Nephron progenitor cell (in vitro differentiated cells): ENCODE measurements around the gene USP49.

ENCODE experiments used
- DNase-seq: peaks from one replicate; pipeline ENCODE4 v3.0.0; 2021
- H3K27ac Mint-ChIP-seq: 2 replicates; pipeline ENCODE4 v1.8.0; 2021; ENCODE audit warnings: mild to moderate bottlenecking, moderate library complexity, mixed read lengths
- H3K27me3 Mint-ChIP-seq: 2 replicates; pipeline ENCODE4 v1.8.0; 2021; ENCODE audit warnings: mild to moderate bottlenecking, low read depth, mixed read lengths; ENCODE audit not compliant: poor library complexity
- H3K36me3 Mint-ChIP-seq: 2 replicates; pipeline ENCODE4 v1.8.0; 2021; ENCODE audit warnings: low read depth, mixed read lengths
- H3K4me1 Mint-ChIP-seq: 2 replicates; pipeline ENCODE4 v1.8.0; 2021; ENCODE audit warnings: mixed read lengths
- H3K4me3 Mint-ChIP-seq: 2 replicates; pipeline ENCODE4 v1.8.0; 2021; ENCODE audit warnings: mild to moderate bottlenecking, moderate library complexity, mixed read lengths
- H3K9me3 Mint-ChIP-seq: 2 replicates; pipeline ENCODE4 v1.8.0; 2021; ENCODE audit warnings: mild to moderate bottlenecking, moderate library complexity, mixed read lengths
- TF ChIP-seq, protein P1 (sequence below): fragments of 200-600 bp; sonication (generic); IDR thresholded peaks from 2 replicates; pipeline ENCODE4 v1.5.0; 2021; ENCODE audit warnings: antibody characterized with exemption

Gene USP49

DNA sequence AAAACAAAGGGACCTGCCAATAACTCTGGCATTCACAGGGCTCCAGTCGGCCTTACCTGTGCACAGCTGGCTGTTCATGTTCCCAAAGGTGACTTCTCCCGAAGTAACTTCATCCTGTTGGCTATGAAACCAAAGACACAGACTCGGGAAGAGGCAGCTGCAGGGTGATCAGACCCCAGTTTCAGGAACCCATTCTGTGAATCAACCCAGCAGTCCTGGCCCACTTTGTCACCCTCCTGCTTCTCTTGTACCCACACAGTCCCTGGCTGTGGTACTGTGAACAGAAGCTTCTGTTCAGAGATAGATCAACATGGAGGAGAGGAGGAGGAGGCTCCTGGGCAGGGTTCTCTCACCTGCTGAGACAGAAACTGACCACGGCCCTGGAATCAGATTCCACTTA is 139.3 kb downstream of the USP49 start:
- no peak overlapping the region for H3K4me3 Mint-ChIP-seq
- no peaks in the 10 kb centered on the region for H3K36me3 Mint-ChIP-seq
- H3K27me3 Mint-ChIP-seq, result peaks cover 10% of the 10 kb centered on the region
- H3K9me3 Mint-ChIP-seq, result no peaks in the 10 kb centered on the region
- H3K27ac Mint-ChIP-seq, result no peak overlapping the region
- peaks cover 9% of the 10 kb centered on the region for H3K4me1 Mint-ChIP-seq
- no peak for DNase-seq
- TF ChIP-seq, protein P1, sequence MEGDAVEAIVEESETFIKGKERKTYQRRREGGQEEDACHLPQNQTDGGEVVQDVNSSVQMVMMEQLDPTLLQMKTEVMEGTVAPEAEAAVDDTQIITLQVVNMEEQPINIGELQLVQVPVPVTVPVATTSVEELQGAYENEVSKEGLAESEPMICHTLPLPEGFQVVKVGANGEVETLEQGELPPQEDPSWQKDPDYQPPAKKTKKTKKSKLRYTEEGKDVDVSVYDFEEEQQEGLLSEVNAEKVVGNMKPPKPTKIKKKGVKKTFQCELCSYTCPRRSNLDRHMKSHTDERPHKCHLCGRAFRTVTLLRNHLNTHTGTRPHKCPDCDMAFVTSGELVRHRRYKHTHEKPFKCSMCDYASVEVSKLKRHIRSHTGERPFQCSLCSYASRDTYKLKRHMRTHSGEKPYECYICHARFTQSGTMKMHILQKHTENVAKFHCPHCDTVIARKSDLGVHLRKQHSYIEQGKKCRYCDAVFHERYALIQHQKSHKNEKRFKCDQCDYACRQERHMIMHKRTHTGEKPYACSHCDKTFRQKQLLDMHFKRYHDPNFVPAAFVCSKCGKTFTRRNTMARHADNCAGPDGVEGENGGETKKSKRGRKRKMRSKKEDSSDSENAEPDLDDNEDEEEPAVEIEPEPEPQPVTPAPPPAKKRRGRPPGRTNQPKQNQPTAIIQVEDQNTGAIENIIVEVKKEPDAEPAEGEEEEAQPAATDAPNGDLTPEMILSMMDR, result no peak

DNA sequence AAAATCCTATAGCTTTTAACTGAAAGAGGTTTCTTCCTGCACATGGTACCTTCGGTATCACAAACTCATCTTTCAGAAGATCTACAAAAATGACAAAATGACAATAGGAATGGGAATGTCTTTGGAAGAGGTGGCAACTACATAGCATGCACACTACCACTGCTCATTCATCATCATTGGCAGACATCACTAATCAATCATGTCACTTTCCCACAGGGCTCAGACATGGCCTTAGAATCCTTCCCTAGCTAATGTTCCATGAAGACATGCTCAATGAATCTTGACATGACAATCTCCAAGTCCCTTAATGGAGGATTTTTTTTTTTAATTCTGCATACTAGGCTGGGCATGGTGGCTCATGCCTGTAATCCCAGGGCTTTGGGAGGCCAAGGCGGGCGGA is 144.8 kb downstream of the USP49 start:
- TF ChIP-seq, protein P1, result no peak
- Mint-ChIP-seq H3K9me3 (no peaks in the 10 kb centered on the region), H3K4me3 (no peak overlapping the region), H3K27me3 (peaks cover 24% of the 10 kb centered on the region), H3K36me3 (no peaks in the 10 kb centered on the region), H3K4me1 (no peaks in the 10 kb centered on the region), H3K27ac (no peak overlapping the region)
- no peak for DNase-seq

DNA sequence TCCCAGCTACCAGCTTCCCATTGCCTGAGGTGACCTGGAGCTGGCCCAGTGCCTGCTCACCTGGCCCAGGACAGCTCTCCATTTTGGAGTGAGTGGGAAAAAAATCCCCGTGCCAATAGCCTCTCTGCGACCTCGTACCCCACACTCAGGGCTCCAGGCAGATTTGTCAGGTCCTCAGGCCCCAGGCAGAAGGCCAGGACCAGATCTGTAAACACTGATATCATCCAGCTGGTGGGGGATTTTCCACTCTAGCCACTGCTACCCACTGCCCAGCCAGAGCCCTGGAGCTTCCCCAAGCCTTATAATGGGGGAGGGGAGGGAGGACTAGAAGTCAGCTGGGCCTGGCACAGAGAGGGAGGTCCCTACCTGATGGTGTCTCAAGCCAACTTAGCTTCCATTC is 146.6 kb downstream of the USP49 start:
- H3K4me3 Mint-ChIP-seq, result no peak overlapping the region
- H3K4me1 Mint-ChIP-seq, result peaks cover 12% of the 10 kb centered on the region
- no peaks in the 10 kb centered on the region for H3K36me3 Mint-ChIP-seq
- no peaks in the 10 kb centered on the region for H3K9me3 Mint-ChIP-seq
- peaks cover 21% of the 10 kb centered on the region for H3K27me3 Mint-ChIP-seq
- TF ChIP-seq, protein P1, result no peak
- H3K27ac Mint-ChIP-seq, result no peak overlapping the region
- DNase-seq, result no peak

DNA sequence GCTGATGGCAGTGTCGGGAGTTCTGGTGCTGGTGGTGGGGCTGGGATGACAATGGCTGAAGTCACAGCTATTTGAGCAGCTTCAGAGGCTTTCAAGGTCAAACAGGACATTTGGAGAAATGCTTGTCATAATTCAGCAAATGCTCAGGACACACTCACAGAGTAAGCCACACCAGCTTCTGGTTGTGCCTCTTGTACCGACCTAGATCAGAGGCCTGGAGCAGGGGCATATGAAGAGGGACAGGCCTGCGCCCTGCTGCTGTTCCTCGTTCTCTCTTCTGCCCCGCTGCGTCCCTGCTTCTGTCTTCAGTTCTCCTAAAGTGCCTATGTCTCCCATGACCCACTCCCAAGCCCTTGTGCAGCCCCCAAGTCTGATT is 147.1 kb downstream of the USP49 start:
- TF ChIP-seq, protein P1, result no peak
- Mint-ChIP-seq H3K4me3 (no peak overlapping the region), H3K36me3 (no peaks in the 10 kb centered on the region), H3K9me3 (no peaks in the 10 kb centered on the region), H3K27me3 (peaks cover 21% of the 10 kb centered on the region), H3K27ac (no peak overlapping the region), H3K4me1 (peaks cover 12% of the 10 kb centered on the region)
- DNase-seq, result no peak

DNA sequence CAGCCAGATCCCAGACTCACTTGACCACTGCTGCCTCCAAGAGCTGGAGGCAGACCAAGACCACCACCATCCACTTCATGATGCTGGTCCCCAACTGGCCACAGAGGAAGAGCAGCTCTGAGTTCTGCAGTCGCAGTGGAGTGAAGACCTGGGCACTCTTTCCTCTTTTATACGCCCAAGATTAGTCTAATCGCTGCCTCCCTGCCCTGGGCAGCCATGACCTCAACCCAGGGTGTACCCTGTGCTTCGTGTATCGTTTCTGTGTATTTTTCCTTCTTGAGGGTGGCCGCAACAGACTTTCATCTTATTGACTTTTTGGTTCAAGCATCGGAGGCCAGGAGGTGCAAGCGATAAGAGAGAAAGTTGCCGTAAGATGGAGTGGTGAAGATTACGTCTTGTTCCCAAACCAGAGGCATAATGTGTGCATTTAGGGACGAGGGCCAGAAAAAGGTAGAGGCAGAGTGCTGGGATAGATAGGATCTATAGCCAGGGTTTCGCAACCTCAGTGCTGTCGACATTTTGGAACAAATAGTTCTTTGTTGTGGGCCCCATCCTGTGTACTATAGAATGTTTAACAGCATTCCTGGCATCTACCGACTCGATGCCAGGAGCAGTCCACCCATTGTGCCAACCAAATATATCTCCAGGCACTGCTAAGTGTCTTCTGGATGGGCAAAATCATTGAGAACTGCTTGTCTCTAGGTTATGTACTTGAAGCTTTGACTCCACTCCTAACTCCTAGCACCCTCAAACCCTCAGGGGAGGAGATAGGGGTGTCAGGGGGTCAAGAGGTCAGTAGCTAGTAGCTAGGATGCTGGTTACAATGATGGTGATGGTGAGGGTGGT is 147.7 kb downstream of the USP49 start, which contains the start of gene PGC:
Gene PGC (minus strand): TSS at position 142 of the 846 bp plus-strand sequence. CDS start 63 bp downstream, at position 79.
- no peaks in the 10 kb centered on the region for H3K36me3 Mint-ChIP-seq
- DNase-seq, result no peak
- H3K4me1 Mint-ChIP-seq, result peaks cover 12% of the 10 kb centered on the region
- TF ChIP-seq, protein P1, result no peak
- peaks cover 21% of the 10 kb centered on the region for H3K27me3 Mint-ChIP-seq
- H3K27ac Mint-ChIP-seq, result no peak within 1 kb of the TSS
- no peaks in the 10 kb centered on the region for H3K9me3 Mint-ChIP-seq
- no peak within 1 kb of the TSS for H3K4me3 Mint-ChIP-seq

DNA sequence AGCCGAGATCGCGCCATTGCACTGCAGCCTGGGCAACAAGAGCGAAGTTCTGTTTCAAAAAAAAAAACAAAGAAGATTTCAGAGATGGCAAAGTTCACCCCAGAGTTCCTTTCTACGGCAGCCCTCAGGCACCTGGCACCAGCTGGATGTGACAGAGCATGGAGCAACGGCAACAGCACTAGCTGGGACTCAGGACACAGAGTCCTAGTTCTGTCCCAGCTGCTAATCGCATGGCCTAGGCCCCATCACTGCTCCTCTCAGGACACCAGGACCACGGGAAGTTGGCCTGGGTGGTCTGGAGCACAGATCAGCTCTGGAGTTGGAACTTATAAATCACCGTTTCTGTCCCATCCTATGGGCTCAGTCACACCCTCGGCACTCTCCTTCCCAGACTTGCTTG is 149.1 kb downstream of the USP49 start:
- Mint-ChIP-seq H3K27ac (no peak overlapping the region), H3K9me3 (no peaks in the 10 kb centered on the region), H3K4me1 (peaks cover 12% of the 10 kb centered on the region), H3K4me3 (no peak overlapping the region), H3K27me3 (peaks cover 26% of the 10 kb centered on the region), H3K36me3 (no peaks in the 10 kb centered on the region)
- DNase-seq, result no peak
- TF ChIP-seq, protein P1, result no peak
